GM19043 (cell line): ENCODE results near the gene RRBP1.

Experiments
- ATAC-seq: cut with Tn5 transposase; IDR thresholded peaks from one replicate; pipeline ENCODE4 v1.9.1; 2021; ENCODE audit warnings: low read depth; ENCODE audit not compliant: unreplicated experiment

The RRBP1 gene

DNA sequence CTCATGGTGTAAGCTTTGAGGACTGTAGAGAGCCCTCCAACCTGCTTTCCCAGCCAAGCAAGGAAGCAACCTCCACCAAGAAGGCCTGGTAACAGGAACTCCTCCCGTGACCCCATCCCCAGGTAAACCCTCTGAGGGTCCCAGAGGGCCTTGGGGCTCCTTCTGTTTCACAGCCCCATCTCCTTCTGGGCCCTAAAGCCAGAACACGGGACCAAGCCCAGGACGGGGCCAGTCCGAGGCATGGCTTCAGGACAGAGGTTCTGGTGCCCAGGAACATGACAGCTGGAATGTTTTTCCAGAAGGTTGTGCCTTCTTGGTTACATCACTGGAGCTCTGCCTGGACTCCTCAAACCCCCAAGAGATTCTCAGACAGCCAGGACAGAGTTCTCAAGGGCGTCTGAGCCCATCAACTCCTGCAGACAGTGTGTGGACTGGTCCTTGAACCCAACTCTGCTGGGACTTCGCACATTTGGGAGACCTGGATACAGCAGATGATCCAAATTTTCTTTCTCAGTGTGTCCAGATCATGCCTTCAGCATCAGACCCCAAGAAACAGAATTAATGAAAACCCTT lies 43.1 kb downstream of the RRBP1 start:
- ATAC-seq = no peak

DNA sequence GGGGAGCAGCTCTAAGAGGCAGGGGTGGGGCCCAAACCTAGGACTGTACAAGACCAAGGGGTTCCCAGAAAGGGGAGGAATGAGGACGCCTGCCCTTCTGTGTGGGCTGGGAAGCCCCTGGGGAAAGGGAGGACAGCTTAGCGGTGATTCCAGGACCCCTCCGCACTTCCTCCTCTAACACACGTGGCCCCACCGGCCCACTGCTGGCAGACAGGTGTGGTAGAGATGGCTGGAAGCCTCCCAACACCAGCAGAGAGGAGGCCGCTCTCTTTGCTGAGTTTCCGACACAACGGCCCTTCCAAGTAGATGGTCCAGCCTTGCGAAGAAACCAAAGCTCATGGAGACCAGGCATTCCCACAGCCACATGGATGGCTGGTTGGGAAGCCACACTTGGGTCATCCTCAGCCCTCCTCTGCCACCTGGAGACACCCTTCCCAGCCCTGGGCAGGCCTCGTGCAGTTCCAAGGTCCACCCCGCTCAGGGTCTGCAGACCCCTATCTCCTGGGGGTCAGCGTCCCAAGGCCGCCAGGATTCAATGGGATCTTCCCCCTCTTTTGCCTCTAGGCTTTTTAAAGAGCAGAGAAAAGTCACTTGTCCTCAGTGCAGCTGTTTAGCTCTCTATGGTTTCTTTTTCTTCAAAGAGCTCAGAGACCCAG lies 43.9 kb downstream of the RRBP1 start:
- ATAC-seq = no peak

DNA sequence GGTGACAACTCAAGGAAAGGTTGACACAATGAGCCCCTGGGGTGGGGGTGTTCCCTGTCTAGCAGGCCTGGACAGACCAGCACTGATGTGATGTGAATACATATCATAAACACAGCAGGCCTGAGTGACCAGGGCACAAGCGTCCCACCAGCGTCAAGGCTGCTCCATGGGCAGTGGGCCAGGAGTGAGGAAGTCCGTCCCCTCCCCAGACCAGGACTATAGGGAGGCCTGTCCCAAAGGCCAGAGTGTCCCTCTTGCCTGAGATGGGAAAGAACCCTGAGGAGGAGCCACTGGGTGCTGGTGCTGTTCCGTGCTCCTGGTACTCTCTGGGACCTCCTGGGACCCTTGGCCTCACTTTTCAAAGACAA lies 44.6 kb downstream of the RRBP1 start:
- ATAC-seq = no peak

DNA sequence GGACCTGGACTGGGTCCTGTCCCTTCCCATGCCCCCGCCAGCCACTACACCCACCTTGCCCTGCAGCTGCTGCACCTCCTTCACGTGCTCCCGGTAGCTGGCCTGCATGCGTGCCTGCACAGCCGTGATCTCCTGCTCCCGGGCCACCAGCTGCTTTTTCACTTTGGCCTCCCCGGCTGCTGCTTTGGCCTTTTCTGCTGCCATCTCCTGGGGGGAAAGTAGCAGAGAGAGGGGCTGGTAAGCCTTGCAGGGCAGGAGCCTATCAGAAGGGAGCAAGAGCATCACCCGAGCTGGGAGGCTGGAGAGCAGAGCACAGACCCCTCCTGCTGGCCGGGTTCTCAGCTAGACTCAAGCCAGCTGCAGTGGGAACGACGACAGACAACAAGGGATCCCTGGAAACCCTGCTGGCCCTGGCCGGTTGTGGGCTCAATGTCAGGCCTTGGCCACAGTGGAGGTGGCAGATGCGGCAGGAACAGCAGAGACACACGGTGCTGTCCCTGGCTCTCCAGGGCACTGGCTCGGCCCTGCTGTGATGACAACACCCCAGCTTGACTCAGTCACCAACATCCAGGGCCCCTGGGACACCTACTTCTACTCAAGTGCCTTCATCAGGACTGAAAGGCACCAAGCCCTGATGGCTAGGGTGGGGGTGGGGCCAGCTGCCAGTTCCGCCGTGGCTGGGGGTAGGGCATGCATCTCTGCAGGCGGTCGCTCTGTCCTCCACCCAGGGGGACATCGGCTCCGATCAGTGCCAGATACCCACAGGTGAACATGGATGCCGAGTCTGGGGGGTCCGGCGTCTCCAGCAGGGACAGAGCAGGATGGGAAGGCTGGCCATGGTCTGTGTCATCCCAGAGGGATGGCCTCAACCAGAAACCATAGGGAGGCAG lies 45.3 kb downstream of the RRBP1 start:
- ATAC-seq = no peak

DNA sequence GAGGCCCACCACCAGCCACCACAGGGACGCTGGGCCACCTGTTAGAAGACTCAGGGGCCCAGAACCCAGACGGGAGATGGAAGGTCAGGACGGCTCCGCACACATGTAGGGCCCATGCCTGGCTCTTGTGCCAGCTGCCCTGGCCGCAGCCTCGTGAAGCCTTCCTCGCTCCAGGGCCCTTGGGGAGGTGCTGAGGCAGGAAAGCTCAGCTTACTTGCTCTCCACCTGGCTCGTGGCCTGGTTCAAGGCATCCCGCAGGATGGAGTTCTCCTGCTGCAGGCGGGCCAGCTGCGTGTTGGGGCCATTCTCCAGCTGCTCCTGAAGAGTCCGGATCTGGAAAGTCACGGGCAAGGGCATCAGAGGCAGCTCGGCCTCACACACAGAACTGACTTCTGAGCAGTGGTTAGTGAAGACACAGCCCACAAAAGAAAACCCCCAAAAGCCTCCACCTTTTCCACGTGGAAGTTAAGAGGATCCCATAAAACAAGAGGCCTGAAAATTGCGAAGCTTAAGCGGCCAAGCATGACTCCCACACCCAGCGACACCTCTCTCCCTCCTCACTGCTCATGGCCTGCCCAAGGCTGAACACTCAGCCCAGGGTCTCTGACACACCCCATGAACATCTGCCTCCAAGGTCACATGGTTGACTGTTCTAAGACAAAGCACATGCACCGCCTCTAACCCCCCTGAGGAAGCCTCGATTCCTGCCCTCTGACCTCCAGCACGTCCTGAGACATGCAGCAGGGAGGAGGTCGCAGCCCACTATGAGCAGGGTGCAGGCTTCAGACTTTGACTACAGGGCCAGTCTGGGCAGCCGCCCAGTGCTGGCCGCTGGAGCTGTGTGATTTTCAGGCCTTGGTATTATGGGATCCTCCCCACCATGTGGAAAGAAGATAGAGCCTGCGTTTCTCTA lies 46.5 kb downstream of the RRBP1 start:
- ATAC-seq = no peak

DNA sequence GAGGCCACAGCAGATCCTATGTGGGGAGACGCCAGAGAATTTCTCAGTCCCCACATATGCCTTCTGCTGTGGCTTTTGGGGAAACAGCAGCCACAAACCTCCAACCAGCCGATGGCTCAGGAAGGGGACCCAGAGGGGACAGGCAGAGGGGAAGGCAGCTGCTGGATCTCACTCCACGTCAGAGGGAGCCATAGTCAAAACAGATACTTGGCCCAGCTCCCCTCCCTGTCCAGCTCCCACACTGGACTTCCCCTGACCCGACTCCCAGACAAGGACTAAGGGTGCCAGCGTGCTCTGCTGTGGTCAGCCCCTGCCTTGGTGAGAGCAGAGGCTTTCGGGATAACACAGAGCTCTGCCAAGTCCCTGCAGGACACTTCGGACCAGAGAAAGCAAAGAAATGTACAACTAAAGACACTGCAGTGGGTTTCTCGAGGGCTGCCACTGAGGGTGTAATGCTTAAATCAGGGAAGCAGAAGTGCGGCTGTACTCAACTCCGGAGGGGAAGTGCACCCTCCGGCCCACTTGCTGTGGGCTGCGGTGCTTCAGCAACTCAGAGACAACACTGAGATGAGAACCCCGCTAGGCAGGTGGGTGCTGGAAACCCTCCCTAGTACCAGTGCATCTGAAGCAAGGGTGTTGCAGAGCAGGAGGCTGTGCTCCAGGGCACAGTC lies 47.2 kb downstream of the RRBP1 start:
- ATAC-seq = no peak

DNA sequence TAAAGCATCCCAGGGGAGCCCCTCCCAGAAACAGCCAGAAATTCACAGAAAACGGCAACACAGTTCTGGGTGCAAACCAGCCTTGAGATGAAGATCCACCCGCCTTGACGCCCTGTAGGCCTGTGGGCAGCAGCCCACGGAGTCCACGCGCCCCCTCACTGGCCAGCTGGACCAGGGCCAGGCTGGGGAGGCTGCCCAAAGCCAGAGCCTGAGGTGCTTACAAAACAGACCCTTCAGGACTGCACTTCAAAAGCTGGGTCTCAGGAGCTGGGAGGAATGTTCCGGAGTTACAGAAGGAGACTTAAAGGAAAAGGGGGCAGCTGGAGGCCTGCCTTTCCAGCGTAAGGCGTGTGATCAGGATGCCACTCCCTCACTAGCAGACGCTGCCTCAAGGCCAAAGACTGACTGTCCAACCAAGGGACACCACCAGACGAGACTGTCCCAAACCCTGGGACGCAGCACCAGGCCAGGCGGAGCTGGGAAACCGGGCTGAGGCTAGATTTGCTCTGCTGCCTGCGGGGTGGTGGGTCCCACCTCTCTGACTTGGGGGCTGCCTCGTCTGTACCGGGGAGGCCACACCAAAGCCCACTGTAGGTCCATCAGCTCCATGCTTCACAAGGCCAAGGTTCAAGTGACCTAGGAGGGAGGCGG lies 48.1 kb downstream of the RRBP1 start:
- ATAC-seq = no peak

DNA sequence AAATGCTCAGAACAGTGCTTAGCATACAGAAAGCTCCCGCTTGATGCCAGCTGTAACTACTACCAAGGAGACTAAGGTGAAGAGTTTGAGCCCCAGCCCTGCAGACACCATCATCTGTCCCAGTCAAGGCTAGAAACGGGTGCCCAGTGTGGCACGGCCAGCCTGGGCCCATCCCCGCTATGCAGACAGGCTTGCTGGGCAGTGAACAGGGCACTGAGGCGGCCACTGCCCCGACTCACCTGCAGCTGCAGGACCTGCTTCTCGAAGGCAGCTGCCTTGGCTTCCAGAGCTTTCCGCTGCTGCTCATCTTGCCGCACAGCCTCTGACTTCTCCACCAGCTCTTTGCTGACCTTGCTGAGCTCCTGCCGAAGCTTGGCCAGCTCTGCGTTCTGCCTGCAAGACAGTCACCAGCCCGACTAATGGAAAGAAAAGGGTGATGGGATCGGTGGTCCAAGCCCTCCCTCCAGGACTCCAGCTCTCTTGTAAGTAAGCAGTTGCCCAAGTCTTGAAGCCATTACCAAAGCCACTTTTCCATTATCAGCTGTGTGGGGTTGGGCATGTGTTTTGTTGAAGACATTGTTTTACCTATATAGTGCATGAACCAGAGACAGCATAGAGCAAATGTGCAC lies 48.7 kb downstream of the RRBP1 start:
- no peak for ATAC-seq

DNA sequence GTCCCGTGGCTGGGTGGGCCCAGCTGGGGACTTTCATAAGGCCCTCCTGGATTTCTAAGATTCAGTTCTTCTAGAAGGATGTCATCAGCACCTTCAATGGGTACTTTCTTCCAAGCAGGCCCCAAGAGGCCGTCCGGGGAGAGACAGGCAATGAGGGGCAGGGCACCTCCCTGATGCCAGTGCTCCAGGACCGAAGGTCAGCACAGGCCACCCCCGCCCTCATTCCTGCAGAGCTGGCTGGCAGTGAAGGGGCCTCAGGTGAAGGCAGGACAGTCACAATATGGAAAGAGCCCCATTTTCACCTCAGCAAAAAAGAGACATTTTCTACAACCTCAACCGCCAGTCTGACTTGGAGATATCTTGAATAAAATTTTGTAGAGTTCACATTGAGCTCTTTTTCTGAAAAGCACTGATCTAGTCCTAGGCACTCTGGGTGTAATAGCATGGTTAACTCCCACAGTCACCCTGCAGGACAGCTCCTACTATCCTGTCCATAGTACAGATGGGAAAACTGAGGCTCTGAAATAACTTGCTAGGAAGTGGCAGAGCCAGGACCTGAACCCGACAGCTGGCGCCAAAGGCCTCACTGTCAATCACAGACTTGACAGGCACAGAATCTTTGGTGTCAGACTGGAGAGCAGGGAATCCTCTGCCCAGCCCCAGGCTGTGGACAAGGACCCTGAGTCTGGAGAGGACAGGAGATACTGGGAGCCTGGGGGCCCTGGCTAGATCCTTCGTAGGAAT lies 50.3 kb downstream of the RRBP1 start:
- ATAC-seq = no peak

DNA sequence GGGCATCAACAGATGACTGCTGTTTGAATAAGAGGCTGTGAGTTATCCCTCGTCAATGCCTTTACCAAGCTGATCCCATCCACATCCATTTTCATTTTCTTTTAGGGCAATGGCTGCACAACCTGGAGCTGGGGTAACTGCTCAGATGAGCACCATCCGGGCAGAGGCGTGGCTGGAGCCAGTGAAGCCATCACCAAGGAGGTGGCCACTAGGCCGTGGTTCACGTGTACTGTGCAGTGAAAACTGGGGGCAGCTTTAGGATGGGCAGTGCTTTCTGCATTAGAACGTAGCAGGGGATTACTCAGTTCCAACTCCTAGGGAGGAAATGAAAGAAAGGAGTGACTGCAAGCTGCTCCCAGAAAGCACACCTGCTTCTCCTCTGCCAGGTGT lies 51.2 kb downstream of the RRBP1 start:
- no peak for ATAC-seq

DNA sequence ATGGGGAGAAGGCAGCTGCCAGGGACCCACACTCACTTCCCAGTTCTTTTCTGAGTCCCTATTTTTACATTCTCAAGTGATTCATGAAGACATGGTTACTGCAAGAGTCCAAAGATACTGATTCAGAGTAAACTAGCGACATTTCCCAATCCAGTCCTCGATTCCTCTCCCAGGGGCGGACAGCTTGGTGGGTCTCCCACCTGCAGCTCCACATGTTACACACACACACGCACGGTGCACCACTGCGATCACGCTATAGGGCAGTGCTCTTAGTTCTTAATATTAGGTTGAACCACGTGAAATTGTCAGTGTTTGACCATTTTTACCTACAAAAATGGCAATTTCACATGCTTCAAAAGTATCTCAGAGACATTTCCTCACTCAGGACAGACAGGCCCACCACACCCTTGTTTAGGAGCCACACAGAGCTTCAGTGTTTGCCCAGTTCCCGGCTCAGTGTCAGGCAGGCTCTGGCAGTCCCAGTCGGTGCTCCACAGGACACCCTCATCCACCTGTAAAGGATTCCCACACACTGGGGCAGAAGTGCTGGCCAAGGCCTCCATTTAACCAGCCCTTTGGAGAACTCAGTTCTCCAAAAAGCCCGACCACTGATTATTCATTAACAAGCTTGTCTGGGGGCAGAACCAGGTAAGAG lies 51.8 kb downstream of the RRBP1 start:
- no peak for ATAC-seq

DNA sequence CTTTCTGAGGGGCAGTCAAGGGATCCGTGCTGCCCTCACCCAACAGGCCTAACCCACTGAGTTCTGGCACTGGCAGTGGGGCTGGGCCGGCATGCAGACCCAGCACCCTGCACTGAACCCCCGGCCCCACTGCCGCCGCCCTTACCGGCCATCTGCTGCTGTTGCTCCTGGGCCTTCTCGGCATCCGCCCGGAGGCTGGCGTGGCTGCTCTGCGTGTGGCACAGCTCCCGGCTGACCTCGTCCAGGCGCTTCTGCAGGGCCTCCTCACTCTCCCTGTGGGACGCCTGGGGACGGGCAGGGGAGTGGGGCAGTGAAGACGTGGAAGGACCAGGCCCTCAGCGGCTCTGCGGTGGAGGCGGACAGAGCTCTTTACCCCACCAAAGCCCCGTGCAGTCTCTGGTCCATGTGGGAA lies 52.4 kb downstream of the RRBP1 start:
- no peak for ATAC-seq

DNA sequence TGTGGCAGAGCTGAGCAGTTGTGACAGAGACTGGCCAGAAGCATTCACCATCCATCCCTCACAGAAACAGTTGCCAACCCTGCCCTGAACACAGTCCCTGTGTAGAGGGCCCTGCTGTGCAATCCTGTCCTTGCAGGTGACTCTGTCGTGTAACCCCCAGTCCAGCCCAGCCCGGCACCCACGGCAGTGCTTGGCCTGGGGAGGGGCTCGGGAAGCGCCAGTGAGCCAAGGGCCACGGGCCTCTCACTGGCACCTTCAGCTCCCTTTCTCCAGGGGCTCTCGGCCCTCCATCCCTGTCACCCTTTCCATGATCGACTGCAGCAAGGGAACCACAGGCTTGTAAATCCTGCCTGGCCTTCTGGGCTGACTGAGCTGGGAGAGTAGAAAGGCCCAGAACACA lies 53.0 kb downstream of the RRBP1 start:
- ATAC-seq = no peak

DNA sequence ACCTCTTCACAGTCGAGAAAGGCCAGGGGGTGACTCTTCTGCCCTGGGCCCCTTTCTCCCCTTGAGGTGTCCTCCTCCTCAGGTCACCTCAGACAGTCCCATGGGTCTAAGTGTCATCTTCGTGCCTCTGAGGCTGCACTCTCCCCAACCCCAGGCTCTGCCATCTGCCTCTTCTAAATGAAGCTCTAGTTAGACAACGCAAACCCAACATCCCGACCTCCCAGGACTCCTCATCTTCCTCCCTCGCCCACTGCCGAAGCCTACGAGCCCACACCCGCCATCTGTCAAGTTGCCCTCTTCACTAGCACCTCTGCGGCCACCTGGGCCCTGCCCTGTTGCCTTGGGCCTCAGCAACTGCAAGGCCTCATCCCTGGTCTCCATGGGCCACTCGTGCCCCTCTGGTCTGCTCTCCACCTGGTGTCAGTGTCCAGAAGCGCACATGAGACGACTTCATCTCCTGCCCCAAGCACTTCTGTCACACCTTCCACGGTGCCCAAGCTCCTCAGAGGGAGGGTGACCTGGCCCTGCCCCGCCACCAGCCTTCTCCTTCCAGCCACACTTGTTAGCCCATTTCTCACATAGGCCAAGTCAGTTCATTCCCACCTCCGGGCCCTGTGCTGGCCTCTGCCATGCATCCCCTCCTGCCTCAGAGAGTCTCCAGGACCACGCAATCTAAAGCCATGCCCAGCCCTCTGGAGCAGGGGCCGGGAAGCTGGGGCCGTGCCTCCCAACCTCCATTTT lies 53.8 kb downstream of the RRBP1 start:
- no peak for ATAC-seq

DNA sequence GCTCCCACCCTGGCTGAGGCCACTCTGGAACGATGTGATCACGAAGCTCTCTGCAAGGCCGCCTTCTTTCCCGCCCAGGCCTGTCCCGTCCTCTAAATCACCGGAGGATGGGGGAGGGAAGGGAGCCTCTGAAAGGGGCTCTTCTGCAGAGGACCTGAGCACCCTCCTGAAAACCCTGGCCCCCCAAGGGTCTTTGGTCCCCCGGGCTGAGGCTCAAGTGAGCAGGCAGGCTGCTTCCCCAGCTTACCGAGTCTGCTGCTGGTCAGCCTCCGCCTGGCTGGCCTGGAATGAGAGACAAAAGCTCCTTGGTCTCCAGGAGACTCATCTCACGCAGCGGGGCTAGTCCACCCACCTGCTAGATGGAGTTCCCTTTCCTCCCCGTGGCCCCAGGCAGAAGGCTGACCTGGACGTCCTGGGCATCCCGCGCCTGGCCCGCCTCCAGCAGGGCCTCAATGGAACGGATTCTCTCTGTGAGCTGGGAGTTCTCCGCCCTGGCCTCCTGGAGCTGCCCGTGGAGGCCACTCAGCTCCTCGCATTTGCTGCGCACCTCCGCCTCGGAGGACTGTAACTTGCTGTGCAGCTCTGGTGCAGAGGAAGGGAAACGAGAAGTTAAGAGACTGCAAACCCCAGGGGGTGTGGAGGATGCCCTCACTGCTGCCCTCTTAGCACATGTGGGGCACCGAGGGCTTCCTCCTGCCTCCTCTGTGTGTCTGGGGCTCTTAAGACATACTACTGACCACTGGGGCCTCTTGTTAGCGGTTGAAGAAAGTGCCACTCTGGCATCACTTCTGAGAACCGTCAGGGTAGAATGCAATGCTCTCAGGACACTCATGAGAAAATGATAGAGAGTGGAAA lies 54.7 kb downstream of the RRBP1 start:
- no peak for ATAC-seq

DNA sequence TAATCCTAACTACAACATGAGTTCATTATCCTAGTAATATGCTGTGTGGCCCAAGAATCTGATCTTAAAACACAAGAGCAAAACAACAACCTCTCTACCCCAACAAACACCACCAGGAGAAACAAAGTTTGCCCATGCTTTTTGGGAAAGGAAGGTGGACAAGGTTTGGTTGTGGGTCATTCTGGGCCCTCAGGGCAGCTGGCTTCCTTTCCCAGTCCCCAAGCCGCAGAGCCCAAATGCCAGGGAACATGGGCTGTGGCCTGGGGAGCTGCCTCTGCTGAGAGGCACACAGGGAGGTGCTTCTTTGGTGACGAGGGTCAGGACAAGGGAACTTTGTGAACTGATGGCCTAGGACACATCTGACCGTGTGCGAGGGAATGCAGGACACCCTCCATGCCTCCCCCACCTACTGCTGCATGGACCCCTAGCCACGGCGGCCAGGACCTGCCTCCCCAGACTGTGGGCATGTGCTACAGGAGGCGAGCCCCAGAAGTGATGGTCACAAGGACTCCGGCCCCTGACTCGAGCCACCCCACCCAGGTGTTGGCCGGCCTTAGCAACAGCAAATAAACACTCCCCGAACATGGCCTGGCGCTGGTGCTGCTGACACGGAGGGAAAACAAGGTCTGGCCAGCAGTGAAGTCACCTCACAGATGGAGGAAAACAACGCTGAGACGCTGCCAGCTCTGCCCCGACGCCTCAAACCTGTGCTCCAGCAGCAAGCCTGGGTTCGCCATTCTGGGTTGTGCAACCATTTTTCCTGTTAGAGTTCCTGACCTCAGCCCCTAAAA lies 55.6 kb downstream of the RRBP1 start:
- no peak for ATAC-seq
